ENCODE results near the gene ABCF1.
"Not testable (repeated sequence)": the region's sequence is repeated elsewhere in the genome, so short reads cannot be mapped to it uniquely, and the experiment has no call there.

Gene ABCF1

GRCh38 chr6:30571075-30571761 lies at the start of gene ABCF1:
TSS of gene ABCF1 (plus strand) at chr6:30571442. CDS start at chr6:30571488, 46 bp downstream.
- no peak for FAIRE-seq
- peak; percentile 81 for DNase-seq (ENCODE audit: insufficient read length, low spot score)

GRCh38 chr6:30521952-30522351 lies 49.3 kb upstream of the ABCF1 start:
- not testable (repeated sequence) for FAIRE-seq; DNase-seq (ENCODE audit: insufficient read length, low spot score)

More at GRCh38 chr6:30571075-30571761, at the start of gene ABCF1:
- TF ChIP-seq CTCF (IDR thresholded peaks at IDR 0.05; ENCODE audit: insufficient read depth, missing control alignments) = no peak

- DNase-seq (ENCODE audit: insufficient read length, low spot score); FAIRE-seq: not testable (repeated sequence)
Observed at GRCh38 chr6:30526444-30526843, 44.8 kb upstream of the ABCF1 start.

- DNase-seq (ENCODE audit: insufficient read length, low spot score); FAIRE-seq: not testable (repeated sequence)
Observed at GRCh38 chr6:30529349-30529875, 41.8 kb upstream of the ABCF1 start.

- TF ChIP-seq CTCF (IDR thresholded peaks at IDR 0.05; ENCODE audit: insufficient read depth, missing control alignments) = no peak
- FAIRE-seq (no peak), DNase-seq (ENCODE audit: insufficient read length, low spot score) (no peak)
Observed at GRCh38 chr6:30530014-30530413, 41.2 kb upstream of the ABCF1 start.

- no peak for FAIRE-seq
- DNase-seq (ENCODE audit: insufficient read length, low spot score) = no peak
- TF ChIP-seq CTCF (IDR thresholded peaks at IDR 0.05; ENCODE audit: insufficient read depth, missing control alignments) = no peak
Observed at GRCh38 chr6:30533460-30534294, 37.6 kb upstream of the ABCF1 start.

- DNase-seq (ENCODE audit: insufficient read length, low spot score) (no peak), FAIRE-seq (no peak)
- no peak for TF ChIP-seq CTCF (IDR thresholded peaks at IDR 0.05; ENCODE audit: insufficient read depth, missing control alignments)
Observed at GRCh38 chr6:30537931-30538330, 33.3 kb upstream of the ABCF1 start.

- DNase-seq (ENCODE audit: insufficient read length, low spot score) (peak; percentile 40), FAIRE-seq (no peak)
- TF ChIP-seq CTCF (IDR thresholded peaks at IDR 0.05; ENCODE audit: insufficient read depth, missing control alignments) = peak; percentile 98
Observed at GRCh38 chr6:30541515-30542403, 29.5 kb upstream of the ABCF1 start.

Data from D721Med (cell line).